Measurements from ENCODE around the gene RNF34. TPM values are rescaled to one million over a fixed set of nuclear protein-coding genes. Genes with fewer than 3 reads are reported as not detected.

RNF34 gene
- polyA plus RNA-seq, 1 of the 3 experiments (the other 2 are of a cell fraction) = 29.4 TPM

- H3K9me3 ChIP-seq = no peaks in the 10 kb centered on the region
- peaks cover 10% of the 10 kb centered on the region; the same call in 1 of the 2 replicates for H4K20me1 ChIP-seq (ENCODE audit: insufficient read depth)
- ChIA-PET POLR2A (no interaction called here), CTCF (no interaction called here)
- no peaks in the 10 kb centered on the region for H3K9me2 ChIP-seq
- H3K36me3 ChIP-seq (replicated peaks in 1 of 2; ENCODE audit: control insufficient read depth in 1 of 2, insufficient read depth in 2 of 2, low read length in 1 of 2) = peaks cover 0 to under 1% of the 10 kb centered on the region in 2 experiments
- TF ChIP-seq RFX5 (IDR thresholded peaks at IDR 0.05; ENCODE audit: low read length) (no peak), USF2 (IDR thresholded peaks at IDR 0.05; ENCODE audit: borderline replicate concordance, low read depth, low read length) (no peak), GABPA (IDR thresholded peaks at IDR 0.05; ENCODE audit: low read depth) (no peak), MAX (IDR thresholded peaks at IDR 0.05; ENCODE audit: low read depth) (no peak), NRF1 (IDR thresholded peaks at IDR 0.05; ENCODE audit: low read depth, low read length) (no peak), SMC3 (IDR thresholded peaks at IDR 0.05; ENCODE audit: low read depth, low read length) (no peak), RXRA (IDR thresholded peaks at IDR 0.05; ENCODE audit: borderline replicate concordance, low read depth) (no peak), FOXJ3 (CRISPR knock-in tag; IDR thresholded peaks at IDR 0.05) (no peak), YY1 (IDR thresholded peaks at IDR 0.05; ENCODE audit: low read depth) (no peak), RCOR1 (IDR thresholded peaks at IDR 0.05; ENCODE audit: low read length) (no peak), RAD21 (IDR thresholded peaks at IDR 0.05; ENCODE audit: low read length) (no peak)
- H3K79me2 ChIP-seq (ENCODE audit: insufficient read depth) = peaks cover 37% of the 10 kb centered on the region
- no peaks in the 10 kb centered on the region for H3F3A ChIP-seq (replicated peaks; ENCODE audit: insufficient read depth)
- H3K4me1 ChIP-seq (ENCODE audit: control insufficient read depth in 1 of 2, insufficient read depth in 2 of 2, low read depth in 1 of 2, low read length in 1 of 2) = peaks cover 2 to 8% of the 10 kb centered on the region in 2 experiments; a peak in 3 of 4 replicates
- H2AFZ ChIP-seq (ENCODE audit: low read depth) = no peak overlapping the region
- no peak for DNase-seq
- no peak overlapping the region for H3K4me2 ChIP-seq
- no peaks in the 10 kb centered on the region for H3K27me3 ChIP-seq (ENCODE audit: insufficient read depth)
- no peak overlapping the region for H3K9ac ChIP-seq
- WGBS (ENCODE audit: low lambda C conversion rate) = 96% methylated on average over 14 of the region's 14 CpGs
- H3K27ac ChIP-seq (ENCODE audit: low read depth in 2 of 2, low read length in 1 of 2) = no peak overlapping the region
- H3K4me3 ChIP-seq (ENCODE audit: low read depth in 2 of 2, low read length in 1 of 2) = no peak overlapping the region
These were observed 2.4 kb upstream of the RNF34 start for GRCh38 chr12:121397521-121397920.

GRCh38 chr12:121398355-121398754 lies 1.6 kb upstream of the RNF34 start:
- Histone ChIP-seq H3K4me3 (ENCODE audit: low read depth in 2 of 2, low read length in 1 of 2) (no peak overlapping the region; a peak in 1 of 4 replicates), H4K20me1 (ENCODE audit: insufficient read depth) (peaks cover 10% of the 10 kb centered on the region; the same call in 1 of the 2 replicates), H3K4me1 (ENCODE audit: control insufficient read depth in 1 of 2, insufficient read depth in 2 of 2, low read depth in 1 of 2, low read length in 1 of 2) (peaks cover 2 to 8% of the 10 kb centered on the region in 2 experiments; a peak in 3 of 4 replicates), H3K36me3 (replicated peaks in 1 of 2; ENCODE audit: control insufficient read depth in 1 of 2, insufficient read depth in 2 of 2, low read length in 1 of 2) (peaks cover 1 to 2% of the 10 kb centered on the region in 2 experiments), H3K9ac (no peak overlapping the region), H2AFZ (ENCODE audit: low read depth) (no peak overlapping the region), H3F3A (replicated peaks; ENCODE audit: insufficient read depth) (no peaks in the 10 kb centered on the region), H3K9me2 (no peaks in the 10 kb centered on the region), H3K9me3 (no peaks in the 10 kb centered on the region), H3K27me3 (ENCODE audit: insufficient read depth) (no peaks in the 10 kb centered on the region), H3K79me2 (ENCODE audit: insufficient read depth) (peaks cover 45% of the 10 kb centered on the region), H3K4me2 (peak overlapping the region; percentile 89; the same call in 1 of the 2 replicates), H3K27ac (ENCODE audit: low read depth in 2 of 2, low read length in 1 of 2) (no peak overlapping the region)
- ChIA-PET POLR2A (no interaction called here), CTCF (interaction anchor here (1.2 kb wide), 1 partner anchor 45 kb away, joined by 5 read pairs; no protein-coding TSS in a partner anchor)
- TF ChIP-seq MXI1 (IDR thresholded peaks at IDR 0.05; ENCODE audit: low read depth, low read length) = no peak
- TF ChIP-seq RFX5 (IDR thresholded peaks at IDR 0.05; ENCODE audit: low read length) = no peak
- TF ChIP-seq FOSL2 (IDR thresholded peaks at IDR 0.05; ENCODE audit: borderline replicate concordance, low read depth) = no peak
- no peak for TF ChIP-seq REST (IDR thresholded peaks at IDR 0.05; ENCODE audit: low read depth, low read length)
- no peak for DNase-seq
- 96% methylated on average over 5 of the region's 5 CpGs for WGBS (ENCODE audit: low lambda C conversion rate)
